Neural progenitor cell (in vitro differentiated cells): ENCODE measurements around the gene ERC2.

Experiments used
- CTCF ChIP-seq: fragments of 200-600 bp; sonication (generic); IDR thresholded peaks from 2 replicates; pipeline ENCODE4 v1.5.1; 2017; ENCODE audit warnings: antibody characterized with exemption, mild to moderate bottlenecking
- EZH2 ChIP-seq: fragments of 200-600 bp; sonication (generic); IDR thresholded peaks from 2 replicates; pipeline ENCODE4 v1.6.1; 2017; ENCODE audit warnings: antibody characterized with exemption, mild to moderate bottlenecking, moderate library complexity

GRCh38 chr3:56188201-56188600, 280.1 kb downstream of the ERC2 start:
- TF ChIP-seq EZH2 (no peak), CTCF (no peak)
